ENCODE data around the gene GALNT3.
A peak's percentile ranks its signal among the peaks of the same experiment; 100 is the strongest.

GALNT3 gene

DNA sequence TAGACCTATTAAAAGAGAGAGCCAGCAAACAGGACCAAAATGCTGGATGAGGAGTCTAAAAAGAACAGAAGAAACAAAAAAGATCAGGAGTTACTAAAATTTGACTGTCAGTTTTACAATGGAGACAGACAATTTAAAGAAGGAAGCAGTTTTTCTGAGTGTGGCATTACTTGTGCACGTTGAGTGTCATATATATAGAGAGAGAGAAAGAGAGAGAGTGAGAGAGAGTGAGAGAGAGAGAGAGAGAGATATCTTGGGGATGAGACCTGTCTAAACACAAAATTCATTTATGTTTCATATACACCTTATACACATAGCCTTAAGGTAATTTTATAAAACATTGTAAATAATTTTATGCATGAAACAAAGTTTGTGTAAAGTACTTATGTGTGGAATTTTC lies 2.1 kb upstream of the GALNT3 start:
- DNase-seq (ENCODE audit: low read depth in 3 of 3) = no peak

DNA sequence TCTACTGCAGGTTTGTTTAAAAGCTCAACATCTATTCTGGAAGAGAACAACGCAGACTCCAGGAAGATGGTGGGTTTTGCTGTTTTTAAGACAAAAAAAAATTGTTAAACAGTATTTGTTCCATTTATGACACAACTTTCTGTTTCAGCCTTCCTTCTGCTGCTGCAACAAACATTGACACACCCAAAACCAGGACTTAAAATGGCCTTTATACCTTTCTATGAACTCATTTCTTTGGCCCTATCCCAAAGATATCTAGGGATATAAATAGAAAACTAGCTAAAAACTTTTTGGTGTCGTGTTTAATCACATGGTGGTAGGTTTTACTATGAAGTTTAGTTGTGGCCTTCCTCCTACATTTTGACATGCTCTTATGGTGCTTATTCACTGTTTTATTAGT lies 964 bp upstream of the GALNT3 start:
- DNase-seq (ENCODE audit: low read depth in 3 of 3) = no peak

DNA sequence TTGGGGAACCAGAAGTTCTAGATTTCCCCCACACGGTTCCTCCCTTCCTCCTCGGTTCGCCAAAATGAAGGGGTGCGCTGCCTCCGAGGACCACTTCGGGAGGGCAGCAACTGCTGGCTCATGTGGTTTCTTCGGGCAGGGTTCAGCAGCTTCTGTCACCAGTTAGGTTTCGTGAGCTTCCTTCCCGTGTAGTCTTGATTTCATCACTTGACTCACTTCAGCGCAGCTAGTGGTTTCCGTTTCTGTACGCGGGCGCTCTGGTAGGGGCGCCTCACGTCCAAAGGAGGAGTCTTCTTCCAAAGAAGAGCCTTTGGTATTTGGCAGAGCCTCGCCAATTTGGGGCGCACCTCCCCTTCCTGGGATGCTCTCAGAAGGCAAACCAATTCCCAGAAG lies 485 bp upstream of the GALNT3 start:
- peak; percentile 27 to 52 (median 40) for DNase-seq (ENCODE audit: low read depth in 3 of 3)

DNA sequence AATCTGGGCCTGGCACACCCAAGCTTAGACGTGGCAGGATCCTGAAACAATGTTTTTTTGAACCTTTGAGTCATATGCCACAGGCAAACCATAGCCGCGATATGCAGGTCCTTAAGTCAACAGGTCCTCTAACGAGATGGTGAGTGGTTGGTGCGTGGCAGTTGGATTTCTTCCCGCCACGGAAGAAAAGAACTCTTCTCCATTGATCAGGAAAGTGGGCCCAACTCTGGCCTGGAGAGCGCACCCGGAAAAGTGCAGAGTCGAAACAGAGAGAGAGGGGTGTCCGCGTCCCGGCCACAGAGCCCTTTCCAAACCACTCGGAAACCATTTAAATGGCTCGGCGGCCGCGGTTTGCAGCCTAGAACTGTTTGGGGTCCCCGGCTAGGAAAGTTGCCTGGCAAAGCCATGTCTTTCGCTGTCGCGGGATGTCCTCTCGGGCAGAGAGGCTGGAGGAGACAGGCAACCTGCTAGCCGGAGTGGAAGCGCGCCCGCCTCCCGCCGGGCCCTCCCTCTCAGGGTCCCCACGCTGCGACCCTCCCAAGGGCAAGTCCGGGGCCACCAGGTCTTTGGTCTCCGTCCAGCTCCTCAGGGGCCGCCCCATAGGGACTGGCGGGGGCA lies 777 bp downstream of the GALNT3 start:
- peak in 1 of 3 donors; percentile 6 for DNase-seq (ENCODE audit: low read depth in 3 of 3)

DNA sequence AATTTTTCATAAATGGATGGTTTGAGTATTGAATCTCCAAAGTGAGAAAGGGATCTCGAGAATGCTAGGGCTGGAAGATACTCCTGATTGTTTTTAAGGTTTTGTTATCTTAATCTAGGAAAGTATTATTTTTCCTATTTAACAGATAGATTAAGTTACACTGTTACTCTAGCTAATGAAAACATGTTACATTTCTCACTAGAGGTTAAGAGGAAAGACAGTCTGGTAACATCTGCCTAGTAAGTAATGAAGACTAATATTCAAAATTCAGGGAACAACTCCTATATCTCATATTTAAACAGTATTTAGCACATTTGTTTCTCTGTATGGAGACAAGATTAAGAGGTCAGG lies 2.0 kb downstream of the GALNT3 start:
- DNase-seq (ENCODE audit: low read depth in 3 of 3) = no peak

DNA sequence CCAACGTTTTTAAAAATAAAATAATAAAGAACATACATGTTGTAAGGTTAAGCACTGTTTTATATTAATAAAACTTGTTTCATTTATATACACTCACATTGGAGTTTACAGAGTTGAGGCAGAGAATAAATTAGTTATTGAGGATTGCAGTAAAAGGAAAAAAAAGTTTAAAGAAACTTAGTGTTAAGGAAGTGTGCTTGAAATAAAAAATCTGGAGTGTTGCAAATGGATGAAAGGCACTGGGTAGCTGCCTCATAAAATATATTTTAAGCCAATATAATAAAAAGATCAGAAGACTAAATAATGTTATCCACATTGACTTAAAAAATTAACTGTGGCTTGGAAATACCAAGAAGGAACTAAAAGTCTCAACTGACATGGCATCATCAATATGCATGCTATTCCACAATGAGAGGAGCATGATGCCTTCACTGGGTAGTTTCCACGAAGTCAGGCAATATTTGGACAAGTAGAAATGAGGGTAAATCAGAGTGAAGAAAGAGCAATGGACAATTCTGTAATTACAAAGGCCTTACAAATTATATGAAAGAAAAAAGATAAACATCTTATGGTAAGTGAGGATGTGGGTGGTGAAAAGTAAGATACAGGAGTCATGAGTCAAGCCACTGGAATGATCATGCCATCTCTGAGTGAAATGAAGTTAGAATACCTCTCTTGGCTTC lies 2.5 kb downstream of the GALNT3 start:
- DNase-seq (ENCODE audit: low read depth in 3 of 3) = no peak

DNA sequence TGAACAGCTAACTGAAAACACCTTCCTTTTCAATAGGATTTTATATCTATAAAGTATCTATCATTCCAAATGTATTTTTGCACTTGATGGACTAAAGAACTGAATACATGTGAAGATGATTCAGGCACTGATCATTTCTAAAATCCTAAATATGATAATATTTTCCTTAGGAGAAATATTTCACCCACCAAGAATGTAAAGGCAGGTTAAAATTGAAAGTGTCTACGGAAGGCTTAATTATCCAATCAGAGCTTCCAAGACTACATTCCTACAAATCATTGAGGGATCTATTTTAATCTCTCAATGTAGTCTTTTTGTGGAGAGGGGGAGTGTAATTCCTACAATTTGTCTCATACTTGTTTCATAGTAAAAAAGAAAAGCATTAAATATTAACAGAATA lies 3.6 kb downstream of the GALNT3 start:
- DNase-seq (ENCODE audit: low read depth in 3 of 3) = no peak

DNA sequence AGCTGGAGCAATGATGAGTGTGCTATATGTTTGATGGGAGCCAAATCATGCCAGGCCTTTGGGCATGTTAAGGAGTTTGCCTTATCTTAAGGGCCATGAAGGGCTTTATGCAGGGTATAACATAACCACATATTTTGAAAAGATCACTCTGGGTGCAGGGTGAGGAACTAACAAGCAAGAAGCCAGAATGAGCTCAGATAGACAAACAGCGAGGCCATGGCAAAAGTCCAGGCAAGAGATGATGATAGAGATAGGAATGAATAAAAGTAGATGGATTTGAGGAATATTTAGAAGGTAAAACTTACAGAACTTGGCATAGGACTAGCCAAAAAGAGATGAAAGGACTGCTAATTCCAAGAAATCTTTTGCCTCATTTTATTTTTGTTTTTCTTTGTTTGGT lies 6.7 kb downstream of the GALNT3 start:
- no peak for DNase-seq (ENCODE audit: low read depth in 3 of 3)

DNA sequence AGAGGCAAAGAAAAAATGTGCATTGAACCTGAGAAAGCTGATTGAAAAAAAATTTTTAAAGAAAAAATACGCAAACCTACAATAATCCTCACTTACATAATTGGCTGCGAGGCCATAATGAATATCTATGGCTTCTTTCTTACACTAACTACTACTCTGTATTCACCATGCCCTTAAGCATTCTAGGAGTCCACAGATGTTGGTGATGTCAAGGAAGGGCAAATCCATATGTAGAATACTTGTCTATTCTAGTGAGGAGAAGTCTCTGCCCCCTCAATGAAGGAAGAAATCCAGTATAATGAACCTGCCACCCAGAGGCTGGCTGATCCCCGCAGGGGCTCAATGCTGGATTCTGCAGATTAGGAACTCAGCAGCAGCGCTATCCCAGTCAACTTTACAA lies 14.3 kb downstream of the GALNT3 start:
- no peak for DNase-seq (ENCODE audit: low read depth in 3 of 3)

DNA sequence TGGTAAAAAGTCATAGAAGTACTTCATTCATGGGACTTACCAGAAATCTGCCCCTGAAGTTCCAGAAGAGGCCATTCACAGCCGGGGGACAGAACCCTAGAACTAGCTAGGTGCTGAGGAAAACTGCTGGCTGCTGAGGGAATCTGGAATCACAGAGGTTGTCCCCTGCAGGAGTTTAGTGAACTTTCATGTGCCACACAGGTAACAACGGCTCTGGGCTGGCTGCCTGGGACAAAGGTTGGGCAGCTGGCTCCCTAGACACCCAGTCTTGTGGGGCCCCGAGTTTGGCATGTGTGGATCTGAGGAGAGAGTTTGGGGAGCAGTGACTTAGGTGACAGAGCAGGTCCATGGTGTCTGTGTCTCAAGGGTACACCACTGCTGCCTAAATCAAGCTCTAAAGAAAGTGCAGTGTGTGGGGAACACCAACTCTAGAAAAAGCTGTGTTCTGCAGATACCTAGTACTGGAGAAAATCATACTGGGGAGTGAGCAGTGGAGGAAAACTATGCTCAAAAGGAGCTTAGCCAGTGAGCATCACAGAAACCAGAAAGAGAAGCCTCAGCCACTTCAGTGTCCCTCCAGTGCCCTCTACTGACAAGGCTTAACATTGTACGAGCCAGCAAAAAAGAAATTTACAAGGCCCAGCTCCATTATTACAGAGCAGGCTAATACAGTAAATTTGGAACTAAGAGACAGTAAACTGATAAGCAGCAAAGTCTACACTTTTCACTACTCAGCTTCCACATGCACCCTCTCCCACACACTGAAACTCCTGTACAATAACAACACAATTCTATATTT lies 15.2 kb downstream of the GALNT3 start:
- no peak for DNase-seq (ENCODE audit: low read depth in 3 of 3)

DNA sequence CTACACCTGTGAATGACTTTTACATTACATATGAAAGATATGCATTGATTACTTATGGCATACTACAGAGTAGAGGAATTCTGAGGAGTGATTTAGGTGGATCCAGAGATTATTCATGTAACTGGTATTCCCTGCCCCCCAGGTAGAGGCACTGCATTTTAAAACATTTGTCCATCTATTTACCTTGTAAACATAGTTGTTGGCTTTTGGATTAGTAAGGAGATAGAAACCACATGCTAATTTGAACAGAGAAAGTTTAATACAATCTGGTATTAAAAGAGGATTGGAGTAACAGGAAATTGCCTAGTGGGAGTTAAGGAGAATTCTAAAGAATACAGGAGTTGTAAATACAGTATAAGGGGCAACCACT lies 15.9 kb downstream of the GALNT3 start:
- no peak for DNase-seq (ENCODE audit: low read depth in 3 of 3)

DNA sequence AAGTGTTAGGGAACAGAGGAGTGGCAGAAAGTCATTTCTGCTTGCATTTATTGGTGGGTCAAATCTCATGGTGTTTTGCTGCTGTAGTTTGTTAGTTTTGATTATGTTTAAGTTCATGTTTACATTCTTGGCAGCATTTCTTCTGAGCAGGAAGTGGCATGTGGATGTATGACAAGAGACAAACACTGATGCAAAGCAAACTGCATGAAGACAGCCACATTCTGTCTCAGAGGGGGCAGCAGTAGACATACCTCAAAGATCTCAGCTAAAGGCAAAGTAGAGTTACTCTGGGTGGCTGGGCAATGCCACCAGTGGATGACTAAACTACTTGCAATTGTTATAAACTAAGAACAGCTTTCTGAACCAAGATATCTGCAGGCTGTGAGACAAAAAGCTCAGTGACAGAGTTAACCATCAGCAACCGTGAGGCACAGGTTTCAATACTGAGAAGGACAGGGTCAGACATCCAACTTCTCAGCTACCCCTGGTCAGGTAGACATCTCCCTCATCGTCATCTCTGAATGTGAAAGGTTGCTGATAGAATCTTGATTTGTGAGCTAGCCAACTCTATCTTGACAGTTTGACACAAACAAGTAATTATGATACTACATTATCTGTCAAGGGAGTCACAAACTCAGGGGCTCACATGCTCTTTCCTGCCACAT lies 16.4 kb downstream of the GALNT3 start:
- no peak for DNase-seq (ENCODE audit: low read depth in 3 of 3)

DNA sequence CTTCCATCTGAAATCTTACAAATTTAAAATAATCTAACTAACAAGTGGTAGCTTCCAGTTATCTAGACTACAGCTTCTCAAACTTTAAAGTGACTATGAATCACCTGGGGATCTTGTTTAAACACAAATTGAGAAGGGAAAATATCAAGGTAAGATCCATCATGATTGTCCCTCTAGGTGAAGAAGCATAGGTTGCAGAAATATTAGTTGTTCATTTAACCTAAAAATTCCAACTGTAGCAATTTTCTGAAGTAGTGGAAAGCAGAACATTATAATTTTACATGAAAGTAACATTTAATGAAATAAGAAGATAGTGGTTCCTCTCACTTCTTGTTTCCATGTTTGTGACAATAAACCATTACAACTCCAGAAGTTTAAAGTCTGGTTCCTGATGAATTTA lies 17.3 kb downstream of the GALNT3 start:
- no peak for DNase-seq (ENCODE audit: low read depth in 3 of 3)

DNA sequence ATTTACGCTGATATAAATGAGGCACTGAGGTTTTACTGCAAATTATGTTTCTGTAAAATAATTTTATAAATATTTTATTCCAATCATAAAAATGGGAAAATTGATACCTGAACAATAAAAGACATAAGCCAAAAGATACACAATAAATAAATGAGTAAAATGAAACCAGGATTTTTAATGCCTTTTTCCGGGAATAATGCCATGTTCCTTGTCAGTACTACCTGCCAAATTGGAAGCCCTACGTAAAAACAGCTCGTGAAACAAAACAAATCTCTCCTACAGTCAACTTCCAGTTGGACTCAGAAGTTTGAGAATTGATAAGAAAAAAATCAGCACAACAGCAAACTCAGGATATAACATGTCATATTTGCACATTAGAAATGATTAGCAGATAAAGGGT lies 18.0 kb downstream of the GALNT3 start:
- no peak for DNase-seq (ENCODE audit: low read depth in 3 of 3)

DNA sequence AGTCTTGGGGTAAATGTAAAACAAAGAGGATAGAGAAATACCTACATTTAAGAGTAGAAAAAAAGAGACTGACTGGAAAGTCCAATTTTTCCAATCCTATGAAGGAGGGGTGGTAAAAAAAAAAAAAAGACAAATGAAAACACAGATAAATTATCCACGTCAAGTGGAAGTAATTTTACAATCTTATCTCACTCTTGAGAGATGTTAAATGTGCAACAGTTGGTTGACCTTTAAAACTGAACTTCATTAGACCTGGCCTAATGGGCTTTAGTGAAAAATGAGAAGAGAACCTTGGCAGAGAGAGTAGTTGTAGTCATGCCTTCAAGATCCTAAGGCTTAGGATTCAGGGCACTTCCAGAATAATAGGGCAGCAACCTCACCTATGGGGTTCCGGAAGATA lies 20.4 kb downstream of the GALNT3 start:
- DNase-seq (ENCODE audit: low read depth in 3 of 3) = no peak

DNA sequence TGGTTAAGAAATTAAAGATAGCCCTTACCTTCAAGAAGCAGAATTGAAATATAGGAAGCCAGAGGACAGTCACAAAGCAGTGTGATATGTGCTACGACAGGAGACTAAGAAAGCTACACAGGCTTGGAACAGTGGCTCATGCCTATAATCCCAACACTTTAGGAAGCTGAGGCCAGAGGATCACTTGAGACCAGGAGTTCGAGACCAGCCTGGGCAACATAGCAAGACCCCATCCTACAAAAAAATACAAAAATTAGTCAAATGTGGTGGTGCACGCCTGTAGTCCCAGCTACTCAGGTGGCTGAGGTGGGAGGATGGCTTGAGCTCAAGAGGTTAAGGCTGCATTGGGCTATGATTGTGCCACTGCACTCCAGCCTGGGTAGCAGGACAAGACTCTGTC lies 21.9 kb downstream of the GALNT3 start:
- no peak for DNase-seq (ENCODE audit: low read depth in 3 of 3)

DNA sequence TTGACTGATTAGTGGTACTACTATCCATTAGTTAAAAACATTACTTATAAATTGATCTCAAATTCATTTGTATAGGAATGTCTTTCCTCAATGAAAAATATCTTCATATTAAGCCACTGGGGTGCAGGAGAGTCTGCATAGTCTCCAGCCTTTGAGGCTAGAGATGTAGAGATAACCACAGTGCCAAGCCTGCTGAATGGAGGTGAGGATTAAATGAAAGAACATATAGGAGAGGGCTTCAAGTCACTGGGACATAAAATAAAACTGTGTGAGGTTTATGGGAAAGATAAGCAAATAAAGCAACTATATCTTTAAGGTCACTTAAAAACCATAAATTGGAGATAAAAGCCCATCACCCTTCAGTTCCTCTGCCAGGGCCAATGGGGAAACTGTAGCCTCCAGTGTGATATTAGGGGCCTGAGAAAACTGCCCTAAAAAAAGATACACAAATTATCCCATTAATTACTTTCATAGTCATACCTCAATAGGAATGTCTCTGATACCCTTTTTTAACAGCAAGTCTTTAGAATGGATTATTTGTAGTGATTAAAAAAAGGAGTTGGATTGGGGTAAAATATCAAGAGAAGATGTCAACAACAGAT lies 27.6 kb downstream of the GALNT3 start:
- no peak for DNase-seq (ENCODE audit: low read depth in 3 of 3)

DNA sequence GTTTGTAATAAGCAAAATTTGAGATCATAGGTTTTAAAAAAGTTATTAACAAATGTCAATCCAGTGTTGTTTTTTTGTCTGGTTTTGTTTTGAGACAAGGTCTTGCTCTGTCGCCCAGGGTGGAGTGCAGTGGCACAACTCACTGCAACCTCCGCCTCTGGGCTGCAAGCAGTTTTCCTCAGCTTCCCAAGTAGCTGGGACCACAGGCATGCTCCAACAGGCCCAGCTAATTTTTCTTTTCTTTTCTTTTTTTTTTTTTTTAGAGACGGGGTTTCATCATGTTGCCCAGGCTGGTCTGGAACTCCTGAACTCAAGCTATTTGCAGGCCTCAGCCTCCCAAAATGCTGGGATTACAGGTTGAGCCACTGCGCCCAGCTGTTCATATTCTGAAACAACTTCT lies 31.3 kb downstream of the GALNT3 start:
- no peak for DNase-seq (ENCODE audit: low read depth in 3 of 3)

DNA sequence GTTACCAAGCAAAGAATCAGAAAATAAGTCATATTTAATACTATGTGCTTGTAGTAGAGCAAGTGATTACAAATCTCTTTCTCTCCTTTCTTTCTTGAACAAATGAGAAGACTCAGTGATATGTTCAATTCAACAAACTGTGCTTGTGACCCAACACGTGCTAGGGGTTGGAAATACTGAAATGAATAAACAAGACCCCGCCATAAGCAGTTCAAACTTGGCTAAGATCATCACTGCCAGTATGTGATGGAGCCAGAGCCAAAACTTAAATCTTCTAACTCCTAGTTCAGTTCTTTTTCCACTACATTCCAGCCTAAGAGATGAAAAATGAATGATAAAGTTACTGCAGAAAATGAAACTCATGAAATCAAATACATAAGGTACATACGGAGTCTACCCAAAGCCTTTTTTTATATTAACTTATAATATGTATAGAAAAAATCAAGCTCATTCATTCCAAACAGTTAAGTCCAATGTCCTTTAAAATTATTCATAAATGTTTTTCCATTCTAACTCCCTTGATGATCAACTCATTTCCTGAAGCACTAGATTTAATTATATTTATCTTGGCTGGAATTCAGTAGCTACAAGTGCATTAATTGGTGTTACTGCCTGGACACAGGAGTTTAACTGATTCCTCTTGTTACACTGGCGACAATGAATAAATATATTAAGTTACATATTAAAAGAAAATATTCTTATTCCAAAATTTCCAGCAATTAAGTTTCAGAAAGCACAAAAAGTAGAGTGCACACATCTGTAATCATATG lies 36.0 kb downstream of the GALNT3 start:
- no peak for DNase-seq (ENCODE audit: low read depth in 3 of 3)

DNA sequence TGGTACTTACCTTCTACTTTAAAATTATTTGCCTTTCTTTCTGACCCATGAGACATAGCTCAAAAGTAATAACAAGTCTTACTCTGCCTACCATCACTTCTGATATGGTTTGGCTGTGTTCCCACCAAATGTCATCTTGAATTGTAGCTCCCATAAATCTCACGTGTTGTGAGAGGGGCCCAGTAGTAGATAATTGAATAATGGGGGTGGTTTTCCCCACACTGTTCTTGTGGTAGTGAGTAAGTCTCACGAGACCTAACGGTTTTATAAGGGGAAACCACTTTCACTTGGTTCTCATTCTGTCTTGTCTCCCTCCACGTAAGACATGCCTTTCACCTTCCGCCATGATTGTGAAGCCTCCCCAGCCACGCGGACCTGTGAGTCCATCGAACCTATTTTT lies 47.5 kb downstream of the GALNT3 start:
- no peak for DNase-seq (ENCODE audit: low read depth in 3 of 3)

DNA sequence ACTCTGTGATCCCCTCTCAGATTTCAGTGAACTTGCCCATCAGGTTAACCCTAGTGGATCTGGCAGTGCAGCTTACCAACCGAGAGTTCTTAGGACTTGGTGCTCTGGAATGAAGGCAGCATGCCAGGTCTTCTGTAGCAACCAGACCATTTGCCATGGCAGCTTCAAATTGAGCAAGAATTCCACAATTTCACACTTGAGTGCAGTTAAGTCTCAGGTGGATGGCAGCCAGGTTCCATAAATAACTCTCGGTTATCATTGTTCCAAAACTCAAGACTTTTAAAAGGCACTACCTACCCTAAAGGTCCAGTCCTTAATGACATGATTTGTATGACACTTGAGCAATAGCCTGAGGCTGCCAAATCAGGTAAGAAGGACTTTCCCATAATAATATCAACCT lies 48.1 kb downstream of the GALNT3 start:
- no peak for DNase-seq (ENCODE audit: low read depth in 3 of 3)

DNA sequence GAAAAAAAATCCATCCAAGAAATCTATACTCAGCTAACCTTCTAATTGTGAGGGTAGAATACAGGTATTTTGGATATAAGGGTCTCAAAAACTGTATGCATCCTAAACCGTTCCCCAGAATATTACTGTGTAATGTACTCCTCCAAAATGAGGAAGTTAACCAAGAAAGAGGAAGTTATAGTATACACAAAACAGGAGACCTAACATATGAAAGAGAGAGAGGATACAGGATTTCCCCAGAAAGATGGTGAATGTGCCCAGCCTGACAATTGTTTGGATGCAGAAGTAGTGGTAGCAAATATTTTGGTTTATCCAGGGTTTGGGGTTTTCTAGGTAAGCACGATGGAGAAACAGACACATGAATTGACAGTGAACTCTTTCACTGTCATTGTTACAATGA lies 50.6 kb downstream of the GALNT3 start:
- DNase-seq (ENCODE audit: low read depth in 3 of 3) = no peak
